ENCODE results near the gene YIPF1. TPM values are rescaled to one million over a fixed set of nuclear protein-coding genes. Genes with fewer than 3 reads are reported as not detected.

The YIPF1 gene
- total RNA-seq, 1 experiment from 2014 or later: 24.9 TPM

Small RNAs within 50 kb of the gene (small RNA-seq; reads per million reads assigned to genes)
- not detected for gene AL049745.1

Other genes starting within 250 kb of the YIPF1 start
- 0.20 and 0.71 TPM in 2 replicates for gene GLIS1, start 150.6 kb downstream of the YIPF1 start, total RNA-seq (2014; rRNA removed; shearing (Covaris generic))
- 51.8 and 68.6 TPM in 2 replicates for gene NDC1, start 51.5 kb downstream of the YIPF1 start, total RNA-seq (2014; rRNA removed; shearing (Covaris generic))
- gene DIO1, start 4.4 kb upstream of the YIPF1 start, total RNA-seq (2014; rRNA removed; shearing (Covaris generic)): not detected in 2 replicates
- 44.7 and 58.5 TPM in 2 replicates for gene IFT25, start 55.9 kb upstream of the YIPF1 start, total RNA-seq (2014; rRNA removed; shearing (Covaris generic))
- gene LRRC42, start 56.6 kb upstream of the YIPF1 start, total RNA-seq (2014; rRNA removed; shearing (Covaris generic)): 33.6 and 41.8 TPM in 2 replicates
- not detected in 2 replicates for gene LDLRAD1, start 128.4 kb upstream of the YIPF1 start, total RNA-seq (2014; rRNA removed; shearing (Covaris generic))
- gene TMEM59, start 163.4 kb upstream of the YIPF1 start, total RNA-seq (2014; rRNA removed; shearing (Covaris generic)): 208 and 262 TPM in 2 replicates
- gene TCEANC2, start 163.8 kb upstream of the YIPF1 start, total RNA-seq (2014; rRNA removed; shearing (Covaris generic)): 5.5 and 6.1 TPM in 2 replicates

All from HT1080 (cell line).